ENCODE measurements around the gene SAP30BP.

DNA sequence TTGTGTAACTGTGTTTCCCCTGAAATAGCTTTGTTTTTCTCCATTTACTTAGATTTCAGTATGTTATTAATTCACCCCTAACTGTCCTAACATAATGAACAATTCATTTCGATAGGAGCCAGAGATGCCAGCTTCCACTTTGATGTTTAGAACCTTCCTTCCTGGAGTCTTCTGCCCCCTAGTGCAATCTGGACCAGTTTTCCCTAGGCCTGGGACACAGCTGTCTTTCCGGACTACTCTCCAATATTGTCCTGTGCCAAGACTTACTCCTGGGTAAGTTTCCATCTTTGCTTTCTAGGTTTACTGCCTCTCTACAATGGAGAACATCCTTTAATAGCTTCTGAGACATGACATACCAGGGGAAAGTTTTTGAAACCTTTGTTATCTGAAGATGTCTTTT, 13.0 kb upstream of the SAP30BP start:
- TF ChIP-seq, protein P1, sequence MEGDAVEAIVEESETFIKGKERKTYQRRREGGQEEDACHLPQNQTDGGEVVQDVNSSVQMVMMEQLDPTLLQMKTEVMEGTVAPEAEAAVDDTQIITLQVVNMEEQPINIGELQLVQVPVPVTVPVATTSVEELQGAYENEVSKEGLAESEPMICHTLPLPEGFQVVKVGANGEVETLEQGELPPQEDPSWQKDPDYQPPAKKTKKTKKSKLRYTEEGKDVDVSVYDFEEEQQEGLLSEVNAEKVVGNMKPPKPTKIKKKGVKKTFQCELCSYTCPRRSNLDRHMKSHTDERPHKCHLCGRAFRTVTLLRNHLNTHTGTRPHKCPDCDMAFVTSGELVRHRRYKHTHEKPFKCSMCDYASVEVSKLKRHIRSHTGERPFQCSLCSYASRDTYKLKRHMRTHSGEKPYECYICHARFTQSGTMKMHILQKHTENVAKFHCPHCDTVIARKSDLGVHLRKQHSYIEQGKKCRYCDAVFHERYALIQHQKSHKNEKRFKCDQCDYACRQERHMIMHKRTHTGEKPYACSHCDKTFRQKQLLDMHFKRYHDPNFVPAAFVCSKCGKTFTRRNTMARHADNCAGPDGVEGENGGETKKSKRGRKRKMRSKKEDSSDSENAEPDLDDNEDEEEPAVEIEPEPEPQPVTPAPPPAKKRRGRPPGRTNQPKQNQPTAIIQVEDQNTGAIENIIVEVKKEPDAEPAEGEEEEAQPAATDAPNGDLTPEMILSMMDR (IDR thresholded peaks at IDR 0.05; ENCODE audit: low read depth, low read length) = no peak
- TF ChIP-seq POLR2A (IDR thresholded peaks at IDR 0.05; ENCODE audit: extremely low read depth, insufficient read length) (no peak), MYC (IDR thresholded peaks at IDR 0.05; ENCODE audit: low read depth, low read length) (no peak)
- TF ChIP-seq, protein P2, sequence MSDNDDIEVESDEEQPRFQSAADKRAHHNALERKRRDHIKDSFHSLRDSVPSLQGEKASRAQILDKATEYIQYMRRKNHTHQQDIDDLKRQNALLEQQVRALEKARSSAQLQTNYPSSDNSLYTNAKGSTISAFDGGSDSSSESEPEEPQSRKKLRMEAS (IDR thresholded peaks at IDR 0.05; ENCODE audit: low read depth, low read length) = no peak

Measured in NB4 (cell line).